Adipocyte (in vitro differentiated cells): ENCODE results near the gene GTPBP6.
"Not testable (repeated sequence)": the region's sequence is repeated elsewhere in the genome, so short reads cannot be mapped to it uniquely, and the experiment has no call there.

Source experiments
- DNase-seq: peaks from one replicate; pipeline ENCODE4 v3.0.0-alpha.2; 2015; ENCODE audit warnings: low read depth
- H3K27me3 ChIP-seq: replicated peaks from 2 replicates; pipeline ENCODE4 v1.7.0; 2013; ENCODE audit warnings: mild to moderate bottlenecking, low read length, moderate library complexity; ENCODE audit not compliant: control insufficient read depth, insufficient read depth
- H3K36me3 ChIP-seq: 2 replicates; pipeline ENCODE4 v1.7.0; 2013; ENCODE audit warnings: low read length, mild to moderate bottlenecking, moderate library complexity; ENCODE audit not compliant: control insufficient read depth, insufficient read depth, severe bottlenecking
- H3K4me1 ChIP-seq: 2 replicates; pipeline ENCODE4 v1.7.0; 2013; ENCODE audit warnings: mild to moderate bottlenecking, low read length, moderate library complexity; ENCODE audit not compliant: control insufficient read depth, insufficient read depth
- H3K4me3 ChIP-seq: 2 replicates; pipeline ENCODE4 v1.7.0; 2013; ENCODE audit warnings: mild to moderate bottlenecking, low read length, moderate library complexity
- H3K9ac ChIP-seq: 2 replicates; pipeline ENCODE4 v1.7.0; 2013; ENCODE audit warnings: mild to moderate bottlenecking, low read length, moderate library complexity
- H3K9me3 ChIP-seq: 2 replicates; pipeline ENCODE4 v1.7.0; 2013; ENCODE audit warnings: mild to moderate bottlenecking, low read length, moderate library complexity; ENCODE audit not compliant: control insufficient read depth

GTPBP6 gene

DNA sequence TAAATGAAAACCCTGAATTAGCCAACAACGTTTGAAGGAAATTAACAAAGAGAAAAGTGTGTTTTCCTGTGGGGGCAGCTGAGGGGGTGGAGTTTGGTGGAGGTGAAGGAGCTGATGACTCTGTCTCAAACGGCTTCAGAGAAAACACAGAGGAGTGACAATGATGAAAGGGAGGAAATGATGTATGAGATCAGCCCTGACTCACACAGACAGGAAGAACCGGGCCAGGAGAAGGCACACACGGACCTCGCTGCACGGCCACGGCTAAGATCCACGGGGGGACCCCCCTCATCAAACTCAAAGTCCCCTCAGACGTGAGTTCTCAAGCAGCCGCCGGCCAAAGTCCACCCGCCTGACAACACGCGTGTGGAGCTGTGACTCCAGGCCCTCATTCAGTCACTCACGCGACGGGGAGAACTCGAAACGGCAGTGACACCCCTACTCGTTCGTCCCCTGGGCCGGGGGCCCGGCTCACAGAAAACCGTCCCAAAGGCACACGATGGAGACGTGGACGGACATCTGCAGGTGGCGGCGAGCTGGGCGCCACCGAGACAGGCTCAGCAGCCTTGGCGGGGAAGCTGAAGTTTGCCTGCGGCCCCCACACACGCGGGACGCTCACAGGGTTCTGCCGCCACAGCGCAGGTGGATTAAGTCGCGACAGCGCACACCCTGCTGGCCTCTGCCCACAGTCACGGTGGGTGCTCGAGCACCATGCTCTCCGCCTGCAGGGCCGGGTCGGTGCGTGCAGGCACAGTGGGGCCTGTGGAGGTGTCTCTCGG lies 39.3 kb upstream of the GTPBP6 start:
- H3K9ac ChIP-seq, result no peak overlapping the region
- H3K4me1 ChIP-seq, result no peaks in the 10 kb centered on the region
- H3K27me3 ChIP-seq, result no peaks in the 10 kb centered on the region
- no peak for DNase-seq
- peaks cover 7% of the 10 kb centered on the region for H3K36me3 ChIP-seq
- peaks cover 14% of the 10 kb centered on the region for H3K9me3 ChIP-seq
- H3K4me3 ChIP-seq, result no peak overlapping the region

DNA sequence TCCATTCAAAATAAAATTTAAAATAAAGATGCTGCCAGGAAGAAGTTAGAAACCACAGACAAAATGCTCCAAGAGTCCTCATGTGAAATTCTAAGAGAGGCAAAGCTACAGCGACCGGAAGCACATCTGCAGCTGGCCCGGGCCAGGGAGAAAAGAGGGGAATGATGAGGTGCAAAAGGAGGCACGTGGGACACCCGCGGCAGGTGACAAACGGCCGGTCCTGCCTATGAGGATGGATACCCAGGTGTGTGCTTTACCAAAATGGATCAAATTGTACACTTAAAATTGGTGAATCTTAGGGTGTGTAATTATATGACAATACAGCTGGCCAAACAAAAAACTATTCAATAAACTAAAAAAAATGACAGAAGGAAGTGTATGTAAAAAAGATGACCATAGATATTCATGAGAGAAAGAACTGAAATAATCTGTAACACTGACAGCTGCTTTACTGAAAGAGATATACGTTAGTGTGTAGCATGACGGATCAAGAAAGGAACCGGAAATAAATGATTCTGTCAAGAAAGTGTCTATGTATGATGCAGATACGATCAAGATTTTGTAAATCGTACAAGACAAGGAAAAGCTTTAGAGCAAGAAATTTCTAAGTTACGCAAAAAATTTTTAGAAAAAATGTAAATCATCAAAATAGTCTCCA lies 38.6 kb upstream of the GTPBP6 start:
- H3K4me1 ChIP-seq, result no peaks in the 10 kb centered on the region
- H3K4me3 ChIP-seq, result no peak overlapping the region
- H3K36me3 ChIP-seq, result peaks cover 7% of the 10 kb centered on the region
- DNase-seq, result no peak
- no peak overlapping the region for H3K9ac ChIP-seq
- no peaks in the 10 kb centered on the region for H3K27me3 ChIP-seq
- H3K9me3 ChIP-seq, result peaks cover 14% of the 10 kb centered on the region

GRCh38 chrX:356385-357034 lies 37.9 kb upstream of the GTPBP6 start:
- no peaks in the 10 kb centered on the region for H3K4me1 ChIP-seq

GRCh38 chrX:355329-356050 lies 36.9 kb upstream of the GTPBP6 start:
- H3K9ac ChIP-seq, result no peak overlapping the region
- no peaks in the 10 kb centered on the region for H3K4me1 ChIP-seq
- H3K27me3 ChIP-seq, result no peaks in the 10 kb centered on the region
- H3K4me3 ChIP-seq, result no peak overlapping the region
- peaks cover 10% of the 10 kb centered on the region for H3K9me3 ChIP-seq
- DNase-seq, result no peak
- H3K36me3 ChIP-seq, result peaks cover 7% of the 10 kb centered on the region

More at GRCh38 chrX:356385-357034, 37.9 kb upstream of the GTPBP6 start:
- Histone ChIP-seq H3K9me3 (peaks cover 14% of the 10 kb centered on the region), H3K4me3 (no peak overlapping the region), H3K9ac (no peak overlapping the region), H3K36me3 (peaks cover 7% of the 10 kb centered on the region), H3K27me3 (no peaks in the 10 kb centered on the region)
- peak; percentile 43 for DNase-seq

GRCh38 chrX:353566-354535 lies 35.3 kb upstream of the GTPBP6 start:
- H3K9ac ChIP-seq, result no peak overlapping the region
- no peak overlapping the region for H3K4me3 ChIP-seq
- H3K4me1 ChIP-seq, result no peaks in the 10 kb centered on the region
- DNase-seq, result no peak
- H3K9me3 ChIP-seq, result no peaks in the 10 kb centered on the region
- no peaks in the 10 kb centered on the region for H3K27me3 ChIP-seq
- no peaks in the 10 kb centered on the region for H3K36me3 ChIP-seq

GRCh38 chrX:352582-353314 lies 34.2 kb upstream of the GTPBP6 start:
- H3K4me3 ChIP-seq, result no peak overlapping the region
- H3K4me1 ChIP-seq, result no peaks in the 10 kb centered on the region
- DNase-seq, result no peak
- H3K27me3 ChIP-seq, result no peaks in the 10 kb centered on the region
- no peaks in the 10 kb centered on the region for H3K36me3 ChIP-seq
- no peaks in the 10 kb centered on the region for H3K9me3 ChIP-seq
- no peak overlapping the region for H3K9ac ChIP-seq

DNA sequence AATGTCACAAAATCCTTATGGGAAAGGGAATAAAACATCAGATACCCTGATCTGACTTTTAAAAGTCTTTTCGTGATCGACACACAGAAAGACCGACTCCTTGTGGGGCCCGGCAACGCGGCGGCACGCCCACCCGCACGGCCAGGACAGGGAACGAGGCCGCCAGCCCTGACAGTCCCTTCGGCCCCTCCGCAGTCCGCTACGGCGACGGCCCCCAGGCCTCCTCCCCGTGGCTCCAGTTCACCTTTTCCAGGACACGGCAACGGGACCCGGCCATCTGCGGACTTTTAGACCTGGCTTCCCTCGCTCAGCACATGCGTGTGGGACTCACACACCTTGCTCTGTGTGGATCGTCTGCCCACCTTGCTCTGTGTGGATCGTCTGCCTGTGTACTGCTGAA lies 33.6 kb upstream of the GTPBP6 start:
- no peak for DNase-seq
- no peak overlapping the region for H3K9ac ChIP-seq
- no peaks in the 10 kb centered on the region for H3K9me3 ChIP-seq
- no peaks in the 10 kb centered on the region for H3K4me1 ChIP-seq
- no peaks in the 10 kb centered on the region for H3K36me3 ChIP-seq
- H3K27me3 ChIP-seq, result no peaks in the 10 kb centered on the region
- H3K4me3 ChIP-seq, result no peak overlapping the region

GRCh38 chrX:351736-352135 lies 33.1 kb upstream of the GTPBP6 start:
- Histone ChIP-seq H3K4me1 (no peaks in the 10 kb centered on the region), H3K36me3 (no peaks in the 10 kb centered on the region), H3K9ac (no peak overlapping the region), H3K27me3 (no peaks in the 10 kb centered on the region), H3K9me3 (no peaks in the 10 kb centered on the region), H3K4me3 (no peak overlapping the region)
- DNase-seq, result no peak

DNA sequence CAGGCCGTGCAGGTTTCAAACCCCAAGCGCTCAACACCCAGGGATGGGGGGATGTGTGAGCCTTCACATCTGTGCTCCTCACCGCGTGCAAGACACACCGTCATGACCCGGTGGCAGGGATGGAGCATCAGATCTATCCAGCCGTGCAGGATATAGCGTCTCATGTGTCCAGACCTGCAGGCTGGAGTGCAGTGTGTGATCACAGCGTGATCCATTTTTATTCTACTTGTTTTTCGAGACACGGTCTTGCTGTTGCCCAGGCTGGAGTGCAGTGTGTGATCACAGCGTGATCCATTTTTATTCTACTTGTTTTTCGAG lies 32.7 kb upstream of the GTPBP6 start:
- H3K36me3 ChIP-seq, H3K4me1 ChIP-seq, H3K27me3 ChIP-seq, H3K9ac ChIP-seq, H3K9me3 ChIP-seq, DNase-seq, H3K4me3 ChIP-seq: not testable (repeated sequence)
